Sigmoid colon (tissue), 7 donors: ENCODE data around the gene TENM4. TPM values are rescaled to one million over a fixed set of nuclear protein-coding genes. Genes with fewer than 3 reads are reported as not detected.

ENCODE experiments used
- DNase-seq: peaks from one replicate; pipeline ENCODE4 v3.0.0-alpha.2; 2019
- H3K27ac ChIP-seq, 4 donors: fragments of 200-600 bp; sonication (generic); one replicate each; pipeline ENCODE4 v1.5.1; 2016 to 2019; ENCODE audit warnings: mild to moderate bottlenecking in 1 of 4
- H3K27me3 ChIP-seq, 3 donors: fragments of 200-600 bp; sonication (generic); one replicate each; pipeline ENCODE4 v1.5.1; 2019; ENCODE audit warnings: mild to moderate bottlenecking in 1 of 3
- H3K36me3 ChIP-seq, 4 donors: fragments of 200-600 bp; sonication (generic); one replicate each; pipeline ENCODE4 v1.5.1; 2016 to 2019
- H3K4me1 ChIP-seq, 4 donors: fragments of 200-600 bp; sonication (generic); one replicate each; pipeline ENCODE4 v1.5.1; 2017 to 2019
- H3K4me3 ChIP-seq, 4 donors: fragments of 200-600 bp; sonication (generic); one replicate each; pipeline ENCODE4 v1.5.1; 2017 to 2019; ENCODE audit warnings: mild to moderate bottlenecking in 2 of 4, moderate library complexity in 1 of 4
- H3K9me3 ChIP-seq, 4 donors: fragments of 200-600 bp in 3 of 4; sonication (generic) in 3 of 4; one replicate each; pipeline versions ENCODE4 v1.5.1 to v1.6.1; 2013 to 2019
- CTCF ChIP-seq, 4 experiments: fragments of 450-650 bp in 3 of 4; fragments of 200-600 bp in 1 of 4; IDR thresholded peaks; one replicate each; pipeline ENCODE4 v1.5.1; 2016 to 2019; ENCODE audit warnings: antibody characterized with exemption in 4 of 4, mild to moderate bottlenecking in 3 of 4, moderate library complexity in 2 of 4
- EP300 ChIP-seq, 4 donors: sonication (generic); formaldehyde crosslinking; IDR thresholded peaks; one replicate each; pipeline ENCODE4 v1.6.1; 2017; ENCODE audit warnings: antibody characterized with exemption in 4 of 4
- POLR2A ChIP-seq, 2 donors: fragments of 450-650 bp; IDR thresholded peaks; one replicate each; pipeline ENCODE4 v1.6.1; 2016; ENCODE audit warnings: antibody characterized with exemption in 2 of 2, mild to moderate bottlenecking in 2 of 2, moderate library complexity in 2 of 2
- POLR2AphosphoS5 ChIP-seq, 4 donors: sonication (generic); formaldehyde crosslinking; IDR thresholded peaks; one replicate each; pipeline ENCODE4 v1.6.1; 2017; ENCODE audit warnings: antibody characterized with exemption in 4 of 4
- WGBS, 2 donors: extraction: QIAGEN DNeasy Blood & Tissue Kit; methylation state at CpG; one replicate each; pipeline ENCODE4 v1.1.7; 2013; 5-methylcytosine and 5-hydroxymethylcytosine counted together
- intact Hi-C: fragments of 100-400 bp; cut with DNase I; formaldehyde crosslinking; loops from one replicate; pipeline ENCODE4 v1.15.1; 2023
- polyA plus RNA-seq, 3 donors: library from polyadenylated mRNA; stranded (reverse); fragments of 200-250 nt; gene quantifications; one replicate each; pipeline ENCODE4 v1.2.3, GENCODE V29; 2013
- total RNA-seq, 4 donors: library from RNA; depleted of rRNA; stranded (reverse); fragments of >200 nt; gene quantifications; one replicate each; pipeline ENCODE4 v1.1.0, GENCODE V29; 2016
- donor health status: healthy with polysubstance abuse.
- donor health status: Bipolar disorder and iron deficiency.
- donor health status: healthy.

Gene TENM4
- total and polyA plus RNA-seq, 7 donors, result 0.23 to 14.6 (median 1.9) TPM; not detected in 1

- Histone ChIP-seq H3K4me3 (no peak overlapping the region), H3K27ac (no peak overlapping the region), H3K4me1 (peaks cover 0 to 21% (median 14%) of the 10 kb centered on the region in 4 donors), H3K36me3 (no peaks in the 10 kb centered on the region), H3K27me3 (no peaks in the 10 kb centered on the region), H3K9me3 (no peaks in the 10 kb centered on the region)
- whole genome bisulfite sequencing, 2 donors, result 92 to 93% methylated on average over 4 of the region's 4 CpGs
- intact Hi-C loops, result no loop called here
- TF ChIP-seq EP300 (IDR thresholded peaks at IDR 0.05), result no peak
- no peak for TF ChIP-seq POLR2AphosphoS5 (IDR thresholded peaks at IDR 0.05)
- TF ChIP-seq CTCF (IDR thresholded peaks at IDR 0.05), result no peak
- no peak for TF ChIP-seq POLR2A (IDR thresholded peaks at IDR 0.05)
- no peak for DNase-seq
Measured at GRCh38 chr11:78818201-78818600, 622.6 kb downstream of the TENM4 start.

- Histone ChIP-seq H3K27me3 (no peaks in the 10 kb centered on the region), H3K36me3 (no peaks in the 10 kb centered on the region), H3K9me3 (no peaks in the 10 kb centered on the region), H3K4me1 (peaks cover 0 to 32% (median 23%) of the 10 kb centered on the region in 4 donors), H3K4me3 (no peak overlapping the region), H3K27ac (no peak overlapping the region)
- intact Hi-C loops, result no loop called here
- WGBS, 2 donors, result 92 to 93% methylated on average over 6 of the region's 6 CpGs
- TF ChIP-seq POLR2AphosphoS5 (IDR thresholded peaks at IDR 0.05) (no peak), CTCF (IDR thresholded peaks at IDR 0.05) (no peak), EP300 (IDR thresholded peaks at IDR 0.05) (no peak), POLR2A (IDR thresholded peaks at IDR 0.05) (no peak)
- no peak for DNase-seq
Measured at GRCh38 chr11:78815831-78816230, 625.0 kb downstream of the TENM4 start.

GRCh38 chr11:78812513-78813293 lies 628.1 kb downstream of the TENM4 start:
- Histone ChIP-seq H3K36me3 (no peaks in the 10 kb centered on the region), H3K27me3 (no peaks in the 10 kb centered on the region), H3K4me3 (no peak overlapping the region), H3K4me1 (peaks cover 0 to 58% (median 44%) of the 10 kb centered on the region in 4 donors), H3K27ac (peak overlapping the region in 1 of 4 donors; percentile 11), H3K9me3 (no peaks in the 10 kb centered on the region)
- TF ChIP-seq POLR2AphosphoS5 (IDR thresholded peaks at IDR 0.05) (no peak), POLR2A (IDR thresholded peaks at IDR 0.05) (no peak), EP300 (IDR thresholded peaks at IDR 0.05) (no peak), CTCF (IDR thresholded peaks at IDR 0.05) (no peak)
- DNase-seq, result no peak
- intact Hi-C loops, result no loop called here
- 36 to 58% methylated on average over 6 of the region's 6 CpGs for WGBS, 2 donors

- Histone ChIP-seq H3K4me1 (peaks cover 0 to 58% (median 44%) of the 10 kb centered on the region in 4 donors), H3K36me3 (no peaks in the 10 kb centered on the region), H3K9me3 (no peaks in the 10 kb centered on the region), H3K27ac (peak overlapping the region; percentile 76 to 86 (median 84)), H3K4me3 (no peak overlapping the region), H3K27me3 (no peaks in the 10 kb centered on the region)
- TF ChIP-seq POLR2AphosphoS5 (IDR thresholded peaks at IDR 0.05), result peak; percentile 12 to 69 (median 36)
- peak in 1 of 4 donors; percentile 9 for TF ChIP-seq EP300 (IDR thresholded peaks at IDR 0.05)
- TF ChIP-seq POLR2A (IDR thresholded peaks at IDR 0.05), result no peak
- intact Hi-C loops, result loop anchor here (2.0 kb wide), 1 partner anchor 30 kb away; no protein-coding TSS in a partner anchor
- peak; percentile 73 for DNase-seq
- 74 to 82% methylated on average over 7 of the region's 7 CpGs for WGBS, 2 donors
Measured at GRCh38 chr11:78810559-78811009, 630.2 kb downstream of the TENM4 start.

- H3K4me1 ChIP-seq, result peaks cover 0 to 58% (median 44%) of the 10 kb centered on the region in 4 donors
- H3K4me3 ChIP-seq, result no peak overlapping the region
- H3K27me3 ChIP-seq, result no peaks in the 10 kb centered on the region
- no peak for TF ChIP-seq CTCF (IDR thresholded peaks at IDR 0.05)
- TF ChIP-seq EP300 (IDR thresholded peaks at IDR 0.05), result peak; percentile 15 to 69 (median 58)
- peak; percentile 58 to 83 (median 70) for TF ChIP-seq POLR2AphosphoS5 (IDR thresholded peaks at IDR 0.05)
- WGBS, 2 donors, result 34 to 62% methylated on average over 7 of the region's 7 CpGs
- H3K36me3 ChIP-seq, result no peaks in the 10 kb centered on the region
- intact Hi-C loops, result loop anchor here (2.0 kb wide), 1 partner anchor 31 kb away; no protein-coding TSS in a partner anchor
- no peak for DNase-seq
- no peaks in the 10 kb centered on the region for H3K9me3 ChIP-seq
- peak overlapping the region; percentile 76 to 86 (median 84) for H3K27ac ChIP-seq
Measured at GRCh38 chr11:78809931-78810541, 630.8 kb downstream of the TENM4 start.
